Measurements from ENCODE around the gene AHRR. TPM values are rescaled to one million over a fixed set of nuclear protein-coding genes. Genes with fewer than 3 reads are reported as not detected.

AHRR gene
- total RNA-seq, 1 donor from 2014 or later = 1.0 TPM

GRCh38 chr5:424301-425110 lies 103.0 kb downstream of the AHRR start:
- H3K27ac Mint-ChIP-seq (ENCODE audit: unreplicated experiment) = no peak overlapping the region
- no peak for TF ChIP-seq CTCF (conservative IDR thresholded peaks at IDR 0.05)
- H3K9me3 Mint-ChIP-seq = peaks cover 8% of the 10 kb centered on the region
- no peak for DNase-seq (ENCODE audit: low read depth, low spot score)
- peaks cover 3% of the 10 kb centered on the region for H3K4me1 Mint-ChIP-seq
- no peak overlapping the region for H3K4me3 Mint-ChIP-seq
- peaks cover 4% of the 10 kb centered on the region for H3K36me3 Mint-ChIP-seq (ENCODE audit: low read depth)
- H3K27me3 Mint-ChIP-seq (ENCODE audit: low read depth) = peaks cover 2% of the 10 kb centered on the region

DNA sequence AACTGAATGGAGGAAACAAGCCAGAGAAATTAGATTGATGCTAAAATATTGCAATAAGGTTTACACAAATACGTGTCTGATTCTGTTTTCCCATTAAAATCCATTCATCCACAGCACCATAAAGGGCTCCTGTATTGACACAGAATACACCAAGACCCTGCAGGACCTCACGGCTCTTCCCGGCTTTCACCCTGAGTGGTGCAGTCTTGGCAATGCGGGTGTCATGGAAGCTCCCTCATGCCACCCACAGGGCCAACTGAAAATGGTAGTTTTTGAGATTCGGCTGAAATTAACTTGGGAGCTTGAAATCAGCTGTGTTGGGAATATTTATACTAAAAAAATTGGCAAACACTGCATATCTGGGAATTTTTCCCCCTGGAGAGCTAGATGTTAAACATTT lies 104.2 kb downstream of the AHRR start:
- H3K4me1 Mint-ChIP-seq = no peaks in the 10 kb centered on the region
- peaks cover 2% of the 10 kb centered on the region for H3K27me3 Mint-ChIP-seq (ENCODE audit: low read depth)
- H3K9me3 Mint-ChIP-seq = peaks cover 8% of the 10 kb centered on the region
- peaks cover 6% of the 10 kb centered on the region for H3K36me3 Mint-ChIP-seq (ENCODE audit: low read depth)
- TF ChIP-seq CTCF (conservative IDR thresholded peaks at IDR 0.05) = no peak
- no peak overlapping the region for H3K4me3 Mint-ChIP-seq
- no peak for DNase-seq (ENCODE audit: low read depth, low spot score)
- H3K27ac Mint-ChIP-seq (ENCODE audit: unreplicated experiment) = no peak overlapping the region

DNA sequence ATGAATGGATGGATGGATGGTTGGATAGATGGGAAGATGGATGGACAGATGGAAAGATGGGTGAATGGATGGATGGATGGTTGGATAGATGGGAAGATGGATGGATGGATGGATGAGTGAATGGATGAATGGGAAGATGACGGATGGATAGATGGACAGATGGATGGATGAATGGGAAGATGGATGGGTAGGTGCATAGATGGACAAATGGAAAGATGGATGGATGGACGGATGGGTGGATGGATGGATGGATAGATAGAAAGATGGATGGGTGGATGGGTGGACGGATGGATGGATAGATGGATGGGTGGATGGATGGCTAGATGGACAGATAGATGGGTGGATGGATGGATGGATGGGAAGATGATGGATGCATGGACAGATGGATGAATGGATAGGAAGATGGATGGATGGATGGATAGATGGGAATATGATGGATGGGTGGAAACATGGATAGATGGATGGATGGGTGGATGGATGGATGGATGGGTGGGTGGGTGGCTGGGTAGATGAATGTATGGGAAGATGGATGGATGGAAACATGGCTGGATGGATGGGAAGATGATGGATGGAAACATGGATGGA lies 105.0 kb downstream of the AHRR start:
- Mint-ChIP-seq H3K36me3 (ENCODE audit: low read depth) (peaks cover 6% of the 10 kb centered on the region), H3K27ac (ENCODE audit: unreplicated experiment) (no peak overlapping the region), H3K9me3 (peaks cover 8% of the 10 kb centered on the region), H3K4me3 (no peak overlapping the region), H3K27me3 (ENCODE audit: low read depth) (peaks cover 2% of the 10 kb centered on the region), H3K4me1 (no peaks in the 10 kb centered on the region)
- no peak for DNase-seq (ENCODE audit: low read depth, low spot score)
- no peak for TF ChIP-seq CTCF (conservative IDR thresholded peaks at IDR 0.05)

DNA sequence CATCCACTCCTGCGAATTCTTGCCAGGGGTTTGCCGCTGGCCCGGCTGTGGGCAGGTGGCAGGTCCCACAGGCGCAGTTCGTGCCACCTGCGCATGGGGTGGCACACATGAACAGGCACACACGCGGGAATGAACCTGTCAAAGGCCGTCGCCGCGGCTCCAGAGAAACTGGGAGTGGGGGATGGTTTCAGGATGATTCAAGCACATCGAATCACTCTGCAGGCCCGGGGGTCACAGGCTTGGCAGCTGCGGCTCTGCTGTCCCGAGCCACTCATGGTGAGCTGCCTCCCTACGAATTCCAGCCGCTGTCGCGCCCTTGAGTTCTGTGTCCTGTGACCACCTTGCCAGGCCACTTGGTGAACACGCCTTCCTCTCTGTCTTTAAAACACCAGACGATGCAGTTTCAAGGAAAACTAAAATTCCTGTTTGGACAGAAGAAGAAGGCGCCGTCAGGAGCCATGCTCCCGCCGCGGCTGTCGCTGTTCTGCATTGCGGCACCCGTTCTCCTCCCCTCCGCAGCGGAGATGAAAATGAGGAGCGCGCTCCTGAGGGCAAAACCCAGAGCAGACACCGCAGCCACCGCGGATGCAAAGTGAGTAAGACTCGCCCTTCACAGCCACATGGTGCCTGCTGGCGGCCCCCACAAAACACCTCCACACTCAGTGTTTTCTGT lies 106.0 kb downstream of the AHRR start:
- TF ChIP-seq CTCF (conservative IDR thresholded peaks at IDR 0.05) = no peak
- Mint-ChIP-seq H3K27me3 (ENCODE audit: low read depth) (peaks cover 2% of the 10 kb centered on the region), H3K36me3 (ENCODE audit: low read depth) (peaks cover 6% of the 10 kb centered on the region), H3K27ac (ENCODE audit: unreplicated experiment) (no peak overlapping the region), H3K9me3 (peaks cover 8% of the 10 kb centered on the region), H3K4me3 (no peak overlapping the region), H3K4me1 (no peaks in the 10 kb centered on the region)
- DNase-seq (ENCODE audit: low read depth, low spot score) = no peak

DNA sequence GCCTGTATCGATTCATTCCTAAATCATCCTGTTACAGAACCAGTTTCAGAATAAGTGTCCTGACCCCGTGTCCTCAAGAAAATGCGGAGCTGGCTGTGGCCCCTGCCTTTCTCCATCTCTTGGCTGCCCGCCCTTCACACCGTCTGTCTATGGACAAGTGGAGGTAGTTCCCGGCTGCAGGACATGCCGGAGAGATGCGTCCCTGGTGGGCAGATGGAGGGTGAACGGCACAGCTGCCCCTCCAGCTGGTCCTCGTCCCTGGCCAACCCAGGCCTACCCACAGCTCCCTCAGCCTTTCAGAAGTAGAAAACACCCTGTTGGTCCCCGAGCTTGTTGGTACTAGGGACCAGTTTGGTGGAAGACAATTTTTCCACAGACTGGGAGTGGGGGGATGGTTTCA lies 106.7 kb downstream of the AHRR start:
- H3K9me3 Mint-ChIP-seq = peaks cover 8% of the 10 kb centered on the region
- peaks cover 6% of the 10 kb centered on the region for H3K36me3 Mint-ChIP-seq (ENCODE audit: low read depth)
- no peak for TF ChIP-seq CTCF (conservative IDR thresholded peaks at IDR 0.05)
- no peak for DNase-seq (ENCODE audit: low read depth, low spot score)
- no peak overlapping the region for H3K27ac Mint-ChIP-seq (ENCODE audit: unreplicated experiment)
- H3K4me1 Mint-ChIP-seq = no peaks in the 10 kb centered on the region
- no peak overlapping the region for H3K4me3 Mint-ChIP-seq
- peaks cover 2% of the 10 kb centered on the region for H3K27me3 Mint-ChIP-seq (ENCODE audit: low read depth)

All from neural crest cell (in vitro differentiated cells).